ENCODE data around the gene GALNT1.

DNA sequence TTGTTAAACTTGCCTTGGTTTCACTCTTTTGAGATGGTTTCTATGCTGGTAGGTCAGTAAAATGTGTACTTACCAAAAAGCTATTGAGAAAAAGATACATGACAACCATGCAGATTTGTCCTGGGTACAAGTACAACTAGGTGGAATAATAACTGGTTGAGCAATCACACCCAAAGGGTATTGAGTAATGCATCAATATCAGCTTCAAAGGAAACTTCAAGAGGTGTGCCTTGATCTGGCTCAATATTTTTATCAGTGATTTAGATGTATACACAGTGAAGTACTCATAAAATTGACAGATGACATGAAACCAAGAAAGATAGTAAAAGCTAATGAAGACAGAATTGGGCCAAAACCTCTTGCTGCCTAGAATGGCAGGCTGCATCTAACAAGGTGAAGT, 21.7 kb upstream of the GALNT1 start:
- TF ChIP-seq, protein P1, sequence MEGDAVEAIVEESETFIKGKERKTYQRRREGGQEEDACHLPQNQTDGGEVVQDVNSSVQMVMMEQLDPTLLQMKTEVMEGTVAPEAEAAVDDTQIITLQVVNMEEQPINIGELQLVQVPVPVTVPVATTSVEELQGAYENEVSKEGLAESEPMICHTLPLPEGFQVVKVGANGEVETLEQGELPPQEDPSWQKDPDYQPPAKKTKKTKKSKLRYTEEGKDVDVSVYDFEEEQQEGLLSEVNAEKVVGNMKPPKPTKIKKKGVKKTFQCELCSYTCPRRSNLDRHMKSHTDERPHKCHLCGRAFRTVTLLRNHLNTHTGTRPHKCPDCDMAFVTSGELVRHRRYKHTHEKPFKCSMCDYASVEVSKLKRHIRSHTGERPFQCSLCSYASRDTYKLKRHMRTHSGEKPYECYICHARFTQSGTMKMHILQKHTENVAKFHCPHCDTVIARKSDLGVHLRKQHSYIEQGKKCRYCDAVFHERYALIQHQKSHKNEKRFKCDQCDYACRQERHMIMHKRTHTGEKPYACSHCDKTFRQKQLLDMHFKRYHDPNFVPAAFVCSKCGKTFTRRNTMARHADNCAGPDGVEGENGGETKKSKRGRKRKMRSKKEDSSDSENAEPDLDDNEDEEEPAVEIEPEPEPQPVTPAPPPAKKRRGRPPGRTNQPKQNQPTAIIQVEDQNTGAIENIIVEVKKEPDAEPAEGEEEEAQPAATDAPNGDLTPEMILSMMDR (IDR thresholded peaks at IDR 0.05 in 4 of 5, conservative IDR thresholded peaks at IDR 0.05 in 1 of 5), result no peak
- no peak for TF ChIP-seq POLR2A (IDR thresholded peaks at IDR 0.05)

Measured in gastrocnemius medialis (tissue), 4 donors.